Stimulated activated naive CD8-positive, alpha-beta T cell treated with anti-CD3 and anti-CD28 coated beads, Interleukin-15, Interleukin-2, amounts not matched to agents 100 ng/mL and 50 ng/mL, for 24 hours (primary cell): Measurements from ENCODE around the gene SLC39A7.

Experiments used
- H3K27ac Mint-ChIP-seq: one replicate; pipeline ENCODE4 v1.8.0; 2021; ENCODE audit warnings: mild to moderate bottlenecking, mixed read lengths
- H3K27me3 Mint-ChIP-seq: one replicate; pipeline ENCODE4 v1.8.0; 2021; ENCODE audit warnings: mixed read lengths
- H3K36me3 Mint-ChIP-seq: one replicate; pipeline ENCODE4 v1.8.0; 2021; ENCODE audit warnings: low read depth, mixed read lengths
- H3K4me1 Mint-ChIP-seq: one replicate; pipeline ENCODE4 v1.8.0; 2021; ENCODE audit warnings: low read depth, mixed read lengths
- H3K4me3 Mint-ChIP-seq: one replicate; pipeline ENCODE4 v1.8.0; 2021; ENCODE audit warnings: mild to moderate bottlenecking, mixed read lengths
- H3K9me3 Mint-ChIP-seq: one replicate; pipeline ENCODE4 v1.8.0; 2021; ENCODE audit warnings: mixed read lengths

SLC39A7 gene

DNA sequence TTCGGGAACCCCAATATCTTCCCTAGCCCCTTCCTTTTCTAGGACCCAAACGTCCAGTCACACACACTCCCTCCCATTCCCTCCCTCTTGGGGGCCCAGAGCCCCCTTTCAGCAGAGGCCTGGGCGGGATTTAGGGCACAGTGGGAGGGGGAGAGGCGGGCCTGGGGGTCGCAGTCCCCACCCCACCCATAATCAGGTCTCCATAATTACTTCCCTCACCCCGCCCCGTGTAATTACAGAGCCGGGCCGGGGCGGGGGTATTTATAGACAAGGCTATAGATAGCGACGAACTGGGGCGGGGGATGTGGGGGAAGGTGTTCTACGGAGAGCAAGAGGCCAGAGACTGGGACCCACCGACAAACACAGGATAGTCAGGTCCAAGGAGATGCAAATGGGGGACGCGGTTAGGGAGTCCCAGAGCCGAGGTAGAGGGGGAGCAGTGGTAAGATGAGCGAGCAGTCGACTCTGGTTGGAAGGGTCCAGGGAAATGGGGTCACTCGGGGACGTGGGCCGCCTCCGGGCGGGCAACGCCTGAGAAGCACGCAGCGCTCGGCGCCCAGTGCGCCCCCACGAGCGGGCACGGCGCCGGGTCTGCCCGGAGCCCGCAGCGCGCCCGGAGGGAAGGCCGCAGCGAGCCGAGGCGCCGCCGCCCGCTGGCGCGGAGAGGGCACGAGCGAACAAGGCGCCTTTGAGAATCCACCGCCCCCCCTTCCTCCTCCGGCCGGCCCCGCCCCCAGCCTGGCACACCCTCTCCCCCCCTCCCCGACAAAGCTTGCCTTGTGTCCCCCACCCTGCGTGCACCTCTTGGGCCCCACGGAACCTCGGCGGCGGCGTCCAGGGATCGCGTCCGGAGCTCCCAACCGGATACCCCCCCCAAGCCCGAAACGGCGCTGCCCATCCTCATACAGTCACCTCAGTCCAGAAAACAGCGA is 7.7 kb upstream of the SLC39A7 start:
- peak overlapping the region; percentile 71 for H3K4me3 Mint-ChIP-seq
- H3K27ac Mint-ChIP-seq: peak overlapping the region; percentile 21
- no peaks in the 10 kb centered on the region for H3K9me3 Mint-ChIP-seq
- peaks cover 20% of the 10 kb centered on the region for H3K27me3 Mint-ChIP-seq
- H3K36me3 Mint-ChIP-seq: peaks cover 39% of the 10 kb centered on the region
- H3K4me1 Mint-ChIP-seq: peaks cover 36% of the 10 kb centered on the region

DNA sequence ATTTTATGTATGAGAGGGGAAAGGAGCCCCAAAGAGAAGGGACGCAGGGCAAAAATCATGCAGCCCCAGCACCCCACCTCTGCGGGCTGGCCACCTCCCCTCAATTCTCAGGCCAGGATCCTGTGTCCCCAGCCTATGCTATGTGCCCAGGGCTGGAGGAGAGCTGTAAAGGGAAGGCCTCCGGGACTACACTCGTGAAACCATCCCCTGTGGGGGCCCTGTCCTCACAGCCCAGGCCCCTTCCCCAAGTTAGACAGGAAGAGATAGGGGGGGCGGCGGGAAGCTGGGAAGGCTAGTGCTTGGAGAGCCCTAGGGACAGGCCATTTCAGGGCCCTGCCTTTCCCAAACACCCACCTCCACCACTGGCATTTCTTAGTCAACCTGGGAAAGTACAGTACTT is 7.0 kb upstream of the SLC39A7 start:
- Mint-ChIP-seq H3K27me3 (peaks cover 20% of the 10 kb centered on the region), H3K9me3 (no peaks in the 10 kb centered on the region), H3K4me1 (peaks cover 42% of the 10 kb centered on the region), H3K4me3 (no peak overlapping the region), H3K36me3 (peaks cover 42% of the 10 kb centered on the region), H3K27ac (peak overlapping the region; percentile 21)

DNA sequence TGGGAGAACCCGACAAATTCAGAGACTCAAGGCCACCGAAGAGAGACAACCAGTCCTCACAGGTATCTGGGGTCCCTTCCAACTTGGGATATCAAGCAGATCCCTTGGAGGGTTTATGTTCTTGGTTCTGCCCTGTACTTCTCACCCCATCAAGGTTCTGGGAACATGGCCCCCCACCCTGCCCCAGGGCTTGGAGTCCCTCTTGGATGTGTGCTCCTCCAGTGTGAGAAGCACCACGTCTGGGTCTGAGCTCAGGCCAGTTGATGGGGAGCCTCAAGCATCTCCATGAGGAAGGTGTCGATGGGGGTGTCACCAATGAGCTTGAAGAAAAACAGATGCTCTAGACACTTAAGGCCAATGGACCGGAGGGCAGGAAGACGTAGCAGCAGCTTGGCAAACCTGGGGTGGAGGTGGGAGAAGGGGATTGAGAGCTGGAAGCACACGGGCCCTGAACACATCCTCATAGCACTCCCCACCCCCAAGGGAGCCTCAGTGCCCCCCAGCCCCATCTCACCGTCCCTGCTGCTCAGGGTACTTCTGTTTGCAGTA is 6.2 kb upstream of the SLC39A7 start:
- no peak overlapping the region for H3K4me3 Mint-ChIP-seq
- no peaks in the 10 kb centered on the region for H3K9me3 Mint-ChIP-seq
- H3K27ac Mint-ChIP-seq: no peak overlapping the region
- peaks cover 19% of the 10 kb centered on the region for H3K27me3 Mint-ChIP-seq
- H3K4me1 Mint-ChIP-seq: peaks cover 51% of the 10 kb centered on the region
- H3K36me3 Mint-ChIP-seq: peaks cover 45% of the 10 kb centered on the region

DNA sequence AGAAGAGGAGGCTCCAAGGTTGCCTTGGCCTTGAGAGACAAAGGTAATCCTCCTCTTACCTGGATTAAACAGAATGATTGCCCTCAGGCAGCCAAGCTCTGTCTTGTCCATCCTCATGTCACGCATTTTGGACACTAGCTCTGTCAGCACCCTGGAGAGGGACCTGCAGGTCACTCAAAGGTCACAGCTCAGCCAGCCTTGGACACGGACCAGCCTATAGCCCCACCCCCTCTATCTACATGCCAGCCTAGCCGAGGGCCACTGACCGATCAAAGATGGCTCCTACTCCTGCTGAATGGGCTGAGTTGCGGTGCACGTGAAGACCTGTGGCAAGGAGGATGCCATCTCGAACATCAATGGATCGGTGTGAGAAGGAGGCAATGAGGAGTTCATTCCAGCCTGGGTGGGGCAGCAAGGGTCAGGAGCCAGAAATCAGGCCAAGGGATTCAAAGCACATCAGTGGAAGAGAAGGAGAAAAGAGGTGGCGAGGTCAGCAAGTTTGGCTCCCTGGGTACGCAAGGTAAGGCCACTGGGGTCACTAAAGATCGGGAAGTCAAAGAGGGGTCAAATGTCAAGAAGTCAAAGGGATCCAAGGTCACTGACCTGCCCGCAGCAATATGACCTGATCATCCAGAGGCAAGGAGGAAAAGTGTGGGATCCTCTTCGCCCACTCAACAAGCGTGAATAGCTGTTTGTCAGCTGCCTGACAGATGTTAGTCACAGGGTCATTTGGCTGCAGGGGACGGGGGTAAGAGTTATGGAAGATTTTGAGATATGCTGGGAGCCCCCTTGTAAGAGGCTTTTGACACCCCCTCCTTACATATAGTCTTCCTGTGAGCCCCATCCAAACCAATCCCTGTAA is 5.1 kb upstream of the SLC39A7 start:
- Mint-ChIP-seq H3K4me1 (peaks cover 53% of the 10 kb centered on the region), H3K36me3 (peaks cover 45% of the 10 kb centered on the region), H3K9me3 (no peaks in the 10 kb centered on the region), H3K4me3 (no peak overlapping the region), H3K27ac (no peak overlapping the region), H3K27me3 (peaks cover 11% of the 10 kb centered on the region)

DNA sequence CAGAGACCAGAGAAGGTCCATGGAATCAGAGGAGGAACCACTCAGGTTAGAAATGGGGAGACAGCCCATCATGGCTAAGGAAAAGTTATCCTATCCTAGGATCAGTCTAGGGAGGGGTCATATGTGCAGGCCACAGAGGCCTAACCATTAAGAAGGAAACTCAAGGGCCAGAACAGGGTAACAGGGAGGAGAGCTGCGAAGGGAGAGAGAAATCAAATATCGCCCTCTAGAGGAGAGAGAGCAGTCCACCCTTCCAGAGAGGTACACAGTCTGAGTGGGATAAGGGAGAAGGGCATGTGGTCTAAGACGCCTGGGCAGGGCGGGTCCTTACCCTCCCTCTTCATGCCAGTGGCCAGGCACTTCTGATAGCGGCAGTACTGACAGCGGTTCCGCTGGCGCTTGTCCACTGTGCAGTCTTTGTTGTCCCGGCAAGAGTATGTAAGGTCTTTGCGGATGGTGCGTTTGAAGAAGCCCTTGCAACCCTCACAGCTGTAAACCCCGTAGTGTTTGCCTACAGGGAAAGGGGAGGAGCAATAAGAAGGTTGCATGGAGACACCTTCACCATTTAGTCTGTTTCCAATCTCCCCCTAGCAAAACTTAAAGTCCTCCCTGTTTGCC is 3.1 kb upstream of the SLC39A7 start:
- Mint-ChIP-seq H3K4me1 (peaks cover 63% of the 10 kb centered on the region), H3K27me3 (no peaks in the 10 kb centered on the region), H3K27ac (peak overlapping the region; percentile 93), H3K9me3 (no peaks in the 10 kb centered on the region), H3K36me3 (peaks cover 61% of the 10 kb centered on the region), H3K4me3 (peak overlapping the region; percentile 98)

DNA sequence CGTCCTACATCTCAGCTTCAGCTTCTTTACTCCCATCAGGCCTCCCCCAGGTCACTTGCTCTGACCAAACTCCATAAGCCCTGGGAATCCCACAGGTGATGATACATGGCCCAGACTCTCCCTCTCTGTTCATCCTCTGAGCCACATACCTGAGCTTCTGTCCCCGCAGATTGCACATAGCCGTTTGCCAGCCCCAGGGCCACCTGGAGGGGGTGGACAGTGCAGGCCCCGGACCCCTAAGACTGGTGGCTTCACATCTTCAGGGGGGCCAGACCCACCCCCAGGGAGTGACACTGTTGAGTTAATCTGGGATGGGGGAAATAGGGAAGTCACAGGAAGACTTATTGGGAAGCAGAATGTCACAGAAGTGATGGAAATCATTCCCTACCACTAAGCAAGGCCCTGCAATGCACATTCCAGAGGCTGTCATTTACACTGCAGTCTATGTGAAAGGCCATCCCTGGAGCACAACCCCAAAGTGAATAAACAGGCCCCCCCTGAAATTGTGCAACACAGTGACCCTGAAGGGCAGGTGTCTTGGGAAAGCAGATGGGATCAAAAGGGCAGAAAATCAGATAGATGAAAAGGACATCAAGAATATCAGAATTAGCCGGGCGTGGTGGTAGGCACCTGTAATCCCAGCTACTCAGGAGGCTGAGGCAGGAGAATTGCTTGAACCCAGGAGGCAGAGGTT is 2.4 kb upstream of the SLC39A7 start:
- Mint-ChIP-seq H3K36me3 (peaks cover 69% of the 10 kb centered on the region), H3K4me1 (peaks cover 66% of the 10 kb centered on the region), H3K27me3 (no peaks in the 10 kb centered on the region), H3K9me3 (no peaks in the 10 kb centered on the region), H3K27ac (peak overlapping the region; percentile 93), H3K4me3 (peak overlapping the region; percentile 98)

DNA sequence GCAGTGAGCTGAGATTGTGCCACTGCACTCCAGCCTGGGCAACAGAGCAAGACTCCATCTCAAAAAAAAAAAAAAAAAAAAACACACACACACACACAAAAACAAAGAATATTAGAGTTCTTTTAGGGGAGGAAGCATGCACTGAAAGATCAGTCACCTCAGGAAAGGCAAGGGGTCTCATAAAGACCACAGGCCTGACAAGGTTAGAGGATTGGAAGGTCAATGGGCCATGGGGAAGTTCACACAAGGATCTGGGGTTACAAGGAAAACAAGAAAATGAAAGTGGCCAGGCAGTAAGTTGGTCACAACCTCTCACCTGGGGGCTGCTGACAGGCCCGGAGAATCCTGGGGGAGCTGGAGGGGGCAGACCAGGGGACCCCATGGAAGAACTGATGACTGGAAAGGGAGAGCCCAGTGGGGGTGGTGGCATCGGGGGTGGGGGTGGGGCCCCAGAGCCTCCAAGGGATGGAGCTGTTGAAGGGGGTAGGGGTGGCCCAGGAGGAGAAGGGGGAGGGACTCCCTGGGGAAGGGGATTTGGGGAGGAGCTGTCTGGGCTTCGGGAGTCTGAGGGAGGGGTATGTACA is 1.7 kb upstream of the SLC39A7 start:
- H3K27ac Mint-ChIP-seq: peak overlapping the region; percentile 93
- peaks cover 73% of the 10 kb centered on the region for H3K36me3 Mint-ChIP-seq
- H3K4me3 Mint-ChIP-seq: peak overlapping the region; percentile 98
- H3K9me3 Mint-ChIP-seq: no peaks in the 10 kb centered on the region
- peaks cover 66% of the 10 kb centered on the region for H3K4me1 Mint-ChIP-seq
- no peaks in the 10 kb centered on the region for H3K27me3 Mint-ChIP-seq

DNA sequence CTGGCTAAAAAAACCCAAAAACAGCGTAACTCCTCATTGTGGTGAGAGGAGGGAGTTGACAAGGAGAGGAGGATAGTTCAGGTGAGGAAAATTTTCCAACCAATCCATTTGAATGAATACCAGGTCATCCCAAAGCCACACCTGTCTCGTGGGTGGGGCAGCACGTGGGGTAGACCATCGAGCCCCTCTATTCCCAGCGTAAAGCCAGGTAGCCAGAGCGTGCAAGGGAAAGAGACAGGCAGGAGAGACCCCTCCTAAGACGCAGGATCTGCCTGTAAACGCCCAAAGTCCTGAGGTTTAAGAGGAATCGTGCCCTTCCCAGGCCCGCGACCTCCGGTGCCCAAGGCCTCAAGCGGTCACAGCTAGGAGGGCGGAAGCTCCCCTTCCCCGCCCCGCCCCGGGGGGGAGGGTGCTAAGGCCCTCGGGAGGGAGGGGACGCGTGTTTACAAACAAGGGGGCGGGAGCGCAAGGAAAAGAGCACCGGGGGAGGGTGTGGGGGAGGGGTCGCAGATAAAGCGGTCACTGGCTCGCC is 914 bp upstream of the SLC39A7 start:
- H3K4me1 Mint-ChIP-seq: peaks cover 66% of the 10 kb centered on the region
- peak overlapping the region; percentile 98 for H3K4me3 Mint-ChIP-seq
- no peaks in the 10 kb centered on the region for H3K27me3 Mint-ChIP-seq
- no peaks in the 10 kb centered on the region for H3K9me3 Mint-ChIP-seq
- H3K27ac Mint-ChIP-seq: peak overlapping the region; percentile 93
- H3K36me3 Mint-ChIP-seq: peaks cover 66% of the 10 kb centered on the region

DNA sequence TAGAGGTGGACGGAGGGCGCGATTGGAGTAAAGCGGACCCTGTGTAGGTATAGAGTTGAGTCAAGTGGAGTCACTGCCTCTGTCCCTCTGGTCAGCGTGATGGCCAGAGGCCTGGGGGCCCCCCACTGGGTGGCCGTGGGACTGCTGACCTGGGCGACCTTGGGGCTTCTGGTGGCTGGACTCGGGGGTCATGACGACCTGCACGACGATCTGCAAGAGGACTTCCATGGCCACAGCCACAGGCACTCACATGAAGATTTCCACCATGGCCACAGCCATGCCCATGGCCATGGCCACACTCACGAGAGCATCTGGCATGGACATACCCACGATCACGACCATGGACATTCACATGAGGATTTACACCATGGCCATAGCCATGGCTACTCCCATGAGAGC is 479 bp downstream of the SLC39A7 start:
- Mint-ChIP-seq H3K9me3 (no peaks in the 10 kb centered on the region), H3K36me3 (peaks cover 56% of the 10 kb centered on the region), H3K27me3 (no peaks in the 10 kb centered on the region), H3K27ac (peak overlapping the region; percentile 99), H3K4me1 (peaks cover 76% of the 10 kb centered on the region), H3K4me3 (peak overlapping the region; percentile 98)

DNA sequence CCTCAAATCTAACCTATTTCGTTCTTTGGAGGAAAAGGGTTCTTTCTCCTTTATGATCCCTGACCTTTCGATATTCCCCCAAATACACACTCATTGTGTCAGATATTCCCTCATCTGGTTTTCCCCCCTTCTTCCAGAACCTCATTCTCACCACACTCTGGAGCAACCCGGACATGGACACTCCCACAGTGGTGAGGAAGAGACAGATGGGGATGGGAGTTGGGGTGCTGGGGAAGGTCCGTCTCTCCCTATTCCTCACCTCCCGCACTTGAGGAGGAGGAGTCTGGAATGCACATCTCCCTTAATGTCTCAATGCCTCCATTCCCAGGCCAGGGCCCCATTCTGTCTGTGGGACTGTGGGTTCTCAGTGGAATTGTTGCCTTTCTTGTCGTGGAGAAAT is 1.3 kb downstream of the SLC39A7 start:
- no peaks in the 10 kb centered on the region for H3K27me3 Mint-ChIP-seq
- H3K36me3 Mint-ChIP-seq: peaks cover 51% of the 10 kb centered on the region
- H3K4me3 Mint-ChIP-seq: peak overlapping the region; percentile 98
- peaks cover 84% of the 10 kb centered on the region for H3K4me1 Mint-ChIP-seq
- no peaks in the 10 kb centered on the region for H3K9me3 Mint-ChIP-seq
- H3K27ac Mint-ChIP-seq: peak overlapping the region; percentile 99

DNA sequence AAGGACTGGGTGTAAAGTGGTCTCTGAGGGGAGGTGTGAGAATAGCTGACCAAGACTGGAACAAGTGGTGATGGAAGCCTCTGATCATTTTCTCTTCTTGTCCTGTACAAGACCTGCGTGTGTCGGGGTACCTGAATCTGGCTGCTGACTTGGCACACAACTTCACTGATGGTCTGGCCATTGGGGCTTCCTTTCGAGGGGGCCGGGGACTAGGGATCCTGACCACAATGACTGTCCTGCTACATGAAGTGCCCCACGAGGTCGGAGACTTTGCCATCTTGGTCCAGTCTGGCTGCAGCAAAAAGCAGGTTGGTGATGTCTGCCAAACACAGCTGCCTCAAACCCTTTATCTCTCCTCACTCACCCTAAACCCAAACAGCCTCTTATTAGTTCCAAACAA is 2.1 kb downstream of the SLC39A7 start:
- Mint-ChIP-seq H3K9me3 (no peaks in the 10 kb centered on the region), H3K36me3 (peaks cover 43% of the 10 kb centered on the region), H3K4me1 (peaks cover 76% of the 10 kb centered on the region), H3K27me3 (no peaks in the 10 kb centered on the region), H3K4me3 (peak overlapping the region; percentile 98), H3K27ac (peak overlapping the region; percentile 99)

DNA sequence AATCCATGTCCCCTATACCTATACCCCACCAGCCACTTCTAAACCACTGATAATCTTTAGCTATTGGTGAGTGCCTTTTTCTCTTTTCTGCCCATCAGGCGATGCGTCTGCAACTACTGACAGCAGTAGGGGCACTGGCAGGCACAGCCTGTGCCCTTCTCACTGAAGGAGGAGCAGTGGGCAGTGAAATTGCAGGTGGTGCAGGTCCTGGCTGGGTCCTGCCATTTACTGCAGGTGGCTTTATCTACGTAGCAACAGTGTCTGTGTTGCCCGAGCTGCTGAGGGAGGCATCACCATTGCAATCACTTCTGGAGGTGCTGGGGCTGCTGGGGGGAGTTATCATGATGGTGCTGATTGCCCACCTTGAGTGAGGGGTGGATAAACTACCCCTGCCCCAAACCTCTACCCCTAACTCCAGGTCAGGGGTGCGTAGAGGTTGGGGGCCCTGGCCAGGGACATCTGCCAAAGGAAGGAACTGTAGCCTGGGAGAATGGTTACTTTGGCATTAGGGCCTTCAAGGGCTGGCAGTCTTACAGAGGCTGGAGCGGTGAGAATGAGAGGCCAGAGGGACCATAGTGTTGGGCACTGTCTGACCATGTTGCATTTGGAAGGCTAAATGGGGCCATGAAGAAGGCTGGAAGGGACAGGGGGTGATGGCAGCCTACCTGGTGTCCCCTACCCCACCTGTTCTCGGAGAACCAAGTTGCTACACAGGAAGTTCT is 2.9 kb downstream of the SLC39A7 start:
- Mint-ChIP-seq H3K27me3 (no peaks in the 10 kb centered on the region), H3K27ac (peak overlapping the region; percentile 99), H3K9me3 (no peaks in the 10 kb centered on the region), H3K4me1 (peaks cover 68% of the 10 kb centered on the region), H3K36me3 (peaks cover 38% of the 10 kb centered on the region), H3K4me3 (peak overlapping the region; percentile 98)

DNA sequence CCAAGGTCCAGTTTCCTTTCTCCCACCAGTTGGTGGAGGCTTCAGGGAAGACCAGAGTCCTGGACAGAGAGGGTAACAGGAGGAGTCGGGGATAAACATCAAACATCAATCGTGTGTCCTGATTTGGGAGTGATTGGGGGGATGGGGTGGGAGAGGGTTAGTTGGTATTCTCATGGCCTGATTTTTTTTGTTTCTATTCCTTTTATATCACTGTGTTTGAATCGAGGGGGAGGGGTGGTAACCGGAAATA is 3.4 kb downstream of the SLC39A7 start:
- no peaks in the 10 kb centered on the region for H3K9me3 Mint-ChIP-seq
- peaks cover 35% of the 10 kb centered on the region for H3K36me3 Mint-ChIP-seq
- H3K4me3 Mint-ChIP-seq: peak overlapping the region; percentile 94
- H3K27me3 Mint-ChIP-seq: no peaks in the 10 kb centered on the region
- H3K27ac Mint-ChIP-seq: peak overlapping the region; percentile 99
- peaks cover 67% of the 10 kb centered on the region for H3K4me1 Mint-ChIP-seq
